ENCODE measurements around the gene HEATR5A.

- TF ChIP-seq CTCF (IDR thresholded peaks at IDR 0.05; ENCODE audit: low read depth, low read length), result no peak
- TF ChIP-seq POLR2A (IDR thresholded peaks at IDR 0.05; ENCODE audit: extremely low read depth, insufficient read length), result no peak
- no peak for TF ChIP-seq MAX (IDR thresholded peaks at IDR 0.05; ENCODE audit: low read depth, low read length)
Measured at GRCh38 chr14:31445703-31446102, 25.4 kb upstream of the HEATR5A start.

All from NB4 (cell line).